T-helper 22 cell (primary cell): ENCODE data around the gene MAP3K6.
"Not testable (repeated sequence)": the region's sequence is repeated elsewhere in the genome, so short reads cannot be mapped to it uniquely, and the experiment has no call there.

ENCODE experiments used
- DNase-seq: peaks from one replicate; pipeline ENCODE4 v3.0.0-alpha.2; 2020; ENCODE audit warnings: low read depth

Gene MAP3K6, protein sequence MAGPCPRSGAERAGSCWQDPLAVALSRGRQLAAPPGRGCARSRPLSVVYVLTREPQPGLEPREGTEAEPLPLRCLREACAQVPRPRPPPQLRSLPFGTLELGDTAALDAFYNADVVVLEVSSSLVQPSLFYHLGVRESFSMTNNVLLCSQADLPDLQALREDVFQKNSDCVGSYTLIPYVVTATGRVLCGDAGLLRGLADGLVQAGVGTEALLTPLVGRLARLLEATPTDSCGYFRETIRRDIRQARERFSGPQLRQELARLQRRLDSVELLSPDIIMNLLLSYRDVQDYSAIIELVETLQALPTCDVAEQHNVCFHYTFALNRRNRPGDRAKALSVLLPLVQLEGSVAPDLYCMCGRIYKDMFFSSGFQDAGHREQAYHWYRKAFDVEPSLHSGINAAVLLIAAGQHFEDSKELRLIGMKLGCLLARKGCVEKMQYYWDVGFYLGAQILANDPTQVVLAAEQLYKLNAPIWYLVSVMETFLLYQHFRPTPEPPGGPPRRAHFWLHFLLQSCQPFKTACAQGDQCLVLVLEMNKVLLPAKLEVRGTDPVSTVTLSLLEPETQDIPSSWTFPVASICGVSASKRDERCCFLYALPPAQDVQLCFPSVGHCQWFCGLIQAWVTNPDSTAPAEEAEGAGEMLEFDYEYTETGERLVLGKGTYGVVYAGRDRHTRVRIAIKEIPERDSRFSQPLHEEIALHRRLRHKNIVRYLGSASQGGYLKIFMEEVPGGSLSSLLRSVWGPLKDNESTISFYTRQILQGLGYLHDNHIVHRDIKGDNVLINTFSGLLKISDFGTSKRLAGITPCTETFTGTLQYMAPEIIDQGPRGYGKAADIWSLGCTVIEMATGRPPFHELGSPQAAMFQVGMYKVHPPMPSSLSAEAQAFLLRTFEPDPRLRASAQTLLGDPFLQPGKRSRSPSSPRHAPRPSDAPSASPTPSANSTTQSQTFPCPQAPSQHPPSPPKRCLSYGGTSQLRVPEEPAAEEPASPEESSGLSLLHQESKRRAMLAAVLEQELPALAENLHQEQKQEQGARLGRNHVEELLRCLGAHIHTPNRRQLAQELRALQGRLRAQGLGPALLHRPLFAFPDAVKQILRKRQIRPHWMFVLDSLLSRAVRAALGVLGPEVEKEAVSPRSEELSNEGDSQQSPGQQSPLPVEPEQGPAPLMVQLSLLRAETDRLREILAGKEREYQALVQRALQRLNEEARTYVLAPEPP (N-terminal part only)

GRCh38 chr1:27366411-27367159 is at the start of gene MAP3K6:
MAP3K6 (minus strand) TSS chr1:27366961; CDS start chr1:27366597, 364 bp downstream.
- no peak for DNase-seq

DNA sequence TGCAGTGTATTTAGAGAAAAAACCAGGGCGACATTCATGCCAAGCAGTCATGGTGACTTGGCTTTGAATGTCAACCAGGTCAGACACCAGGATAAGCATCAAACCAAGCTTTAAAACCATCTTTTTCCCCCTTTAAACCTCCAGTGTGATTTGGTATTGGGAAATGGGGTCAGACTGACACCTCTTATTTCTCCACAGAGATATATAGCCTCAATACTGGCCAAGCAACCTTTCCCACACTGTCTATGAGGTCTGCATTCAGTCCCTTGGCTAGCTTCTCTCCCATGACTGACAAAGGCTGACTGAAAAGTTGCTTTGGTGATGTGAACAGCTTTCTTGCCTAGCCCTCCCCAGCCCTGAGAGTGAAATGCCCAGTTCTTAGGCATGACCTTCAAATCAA is 47.3 kb upstream of the MAP3K6 start:
- DNase-seq = no peak

DNA sequence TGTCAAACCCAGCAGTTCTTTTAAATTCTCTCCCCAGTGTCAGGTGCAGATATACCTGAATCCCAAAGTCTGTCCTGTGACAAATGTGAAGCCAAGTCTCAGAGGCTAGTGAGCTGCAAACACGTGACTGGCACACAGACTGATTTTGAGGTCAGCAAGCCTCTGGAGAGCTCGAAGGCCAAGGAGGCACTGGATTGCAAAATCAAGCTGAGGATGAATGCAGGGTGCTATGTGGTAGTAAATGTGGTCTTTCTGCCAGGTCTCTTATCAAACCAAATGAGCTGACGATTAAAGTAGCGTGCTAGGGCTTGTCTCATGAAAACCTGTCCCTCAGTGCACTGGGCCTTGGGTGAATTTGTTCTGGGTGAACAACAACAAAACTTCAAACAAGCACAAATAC is 46.2 kb upstream of the MAP3K6 start:
- no peak for DNase-seq

DNA sequence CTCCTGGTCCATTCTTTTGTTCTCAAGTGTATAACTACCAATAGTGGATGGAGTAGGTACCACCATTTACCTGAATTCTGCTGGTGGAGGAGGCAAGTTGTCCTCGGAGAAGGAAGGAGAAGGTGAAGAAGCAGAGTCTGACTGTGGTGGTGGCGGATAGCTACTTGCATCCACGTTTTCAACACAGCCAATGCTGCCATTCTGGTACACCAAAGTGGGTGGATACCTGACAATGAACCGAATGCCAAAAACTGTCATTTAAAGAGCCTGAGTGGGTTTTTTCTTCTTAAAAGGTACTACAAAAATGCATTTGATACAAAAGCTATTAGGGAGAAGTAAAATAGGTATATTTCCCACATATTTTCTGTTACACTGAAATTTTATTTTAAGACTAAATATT is 45.7 kb upstream of the MAP3K6 start:
- DNase-seq = no peak

DNA sequence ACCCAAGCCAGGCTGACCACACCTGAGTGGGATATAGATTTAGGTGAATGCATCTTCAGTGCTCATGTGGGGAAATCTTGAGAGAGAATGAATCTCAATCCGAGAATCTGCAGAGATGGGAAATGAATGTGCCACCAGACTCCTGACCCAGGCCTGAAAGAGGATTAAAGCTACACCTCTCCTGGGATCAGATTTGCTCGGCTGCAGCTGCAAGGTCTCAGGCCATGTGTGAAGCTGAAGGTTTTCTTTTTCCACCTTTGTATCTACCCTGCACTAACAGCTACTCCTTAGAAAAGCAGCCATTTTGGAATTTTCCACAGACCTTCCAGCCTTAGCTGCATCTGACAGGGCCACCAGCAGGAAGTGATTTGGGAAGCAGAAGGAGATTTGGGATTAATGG is 43.9 kb upstream of the MAP3K6 start:
- DNase-seq = no peak

- no peak for DNase-seq
Measured at GRCh38 chr1:27409669-27410068, 42.9 kb upstream of the MAP3K6 start.

- DNase-seq = no peak
Measured at GRCh38 chr1:27408151-27408550, 41.4 kb upstream of the MAP3K6 start.

DNA sequence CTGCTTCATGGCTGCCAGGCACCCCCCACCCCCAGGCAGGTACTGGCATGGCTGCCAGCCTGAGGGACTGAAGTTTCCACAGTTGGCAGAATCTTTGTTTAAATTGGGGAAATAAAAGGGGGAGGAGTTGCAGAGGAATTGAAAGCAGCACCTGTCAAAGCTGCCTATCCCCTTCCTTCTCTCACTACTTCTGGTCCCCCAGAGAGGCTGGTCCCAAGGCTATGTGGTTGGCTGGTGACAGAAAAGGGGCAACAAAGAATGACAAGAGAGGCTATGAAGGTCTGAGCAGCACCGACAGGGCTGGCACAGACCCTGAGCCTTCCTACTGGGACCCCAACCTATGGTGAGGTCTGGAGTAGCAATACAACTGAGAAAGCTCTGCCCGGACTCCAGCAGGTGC is 40.0 kb upstream of the MAP3K6 start:
- DNase-seq = not testable (repeated sequence)

DNA sequence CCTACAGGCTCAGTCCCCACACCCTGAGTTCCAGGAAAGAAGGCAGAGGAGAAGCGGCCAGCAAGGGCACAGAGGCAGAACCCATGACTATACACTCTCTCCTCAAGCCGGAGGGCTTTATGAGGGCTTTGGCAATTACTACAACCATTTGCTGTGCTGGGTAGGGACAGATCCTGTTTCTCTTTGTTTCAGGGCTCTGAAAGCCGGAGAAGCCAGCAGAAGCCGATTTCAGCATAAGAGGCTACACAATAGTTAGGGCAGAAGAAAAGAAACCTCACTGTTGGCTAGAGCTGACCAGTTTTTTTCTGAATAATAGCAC is 39.6 kb upstream of the MAP3K6 start:
- no peak for DNase-seq

GRCh38 chr1:27405598-27406361 is 39.0 kb upstream of the MAP3K6 start:
- DNase-seq = not testable (repeated sequence)

DNA sequence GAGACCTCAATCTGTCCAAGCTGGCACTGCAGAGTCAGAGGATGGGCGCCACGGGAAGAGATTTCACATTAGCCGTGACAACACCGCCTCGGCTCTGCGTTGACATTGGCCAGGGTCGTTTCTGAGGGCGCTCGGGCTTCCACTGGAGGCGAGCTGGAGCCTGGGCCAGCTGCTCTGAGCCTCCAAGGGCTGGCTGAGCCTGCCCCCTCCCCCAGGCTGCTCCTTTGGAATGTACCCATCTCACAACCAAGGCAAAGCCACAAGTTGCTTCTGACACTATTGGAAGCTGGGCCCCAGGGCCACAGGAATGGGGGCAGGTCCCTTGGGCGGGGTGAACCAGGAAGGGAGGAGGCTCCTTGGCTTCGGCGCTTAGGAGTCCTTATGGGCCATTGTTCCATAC is 38.3 kb upstream of the MAP3K6 start:
- DNase-seq = no peak

GRCh38 chr1:27403931-27404330 is 37.2 kb upstream of the MAP3K6 start:
- DNase-seq = no peak

DNA sequence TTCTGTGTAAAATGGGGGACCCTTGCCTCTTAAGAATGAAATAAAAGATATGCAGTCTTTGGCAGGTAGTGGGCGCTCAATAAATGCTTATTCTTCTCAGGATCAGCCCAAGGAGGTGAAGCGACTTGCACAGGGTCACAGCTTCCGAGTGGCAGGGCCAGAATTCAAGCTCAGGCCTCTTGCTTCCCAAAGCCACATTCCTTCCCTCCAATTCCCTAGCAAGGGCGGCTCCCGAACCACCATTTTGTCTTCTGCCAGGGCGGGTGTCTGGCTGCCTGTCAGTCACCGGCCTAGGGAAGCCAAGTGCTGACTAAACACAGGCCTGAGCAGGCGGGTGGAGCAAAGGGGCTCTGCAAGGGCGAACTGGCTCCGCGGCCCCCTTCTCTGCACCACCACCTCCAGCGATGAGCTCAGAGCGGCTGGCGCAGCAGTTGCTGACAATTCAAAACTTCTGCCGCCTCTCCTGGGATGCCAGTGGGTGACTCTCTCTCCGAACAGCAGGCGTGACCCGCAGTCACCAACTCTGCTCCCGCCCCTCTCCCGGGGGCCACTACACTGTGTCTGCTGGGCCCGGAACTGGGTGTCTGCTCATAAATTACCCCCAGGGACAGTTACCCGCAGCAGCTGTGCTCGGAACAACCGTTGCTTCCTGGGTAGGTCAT is 36.4 kb upstream of the MAP3K6 start:
- DNase-seq = no peak

DNA sequence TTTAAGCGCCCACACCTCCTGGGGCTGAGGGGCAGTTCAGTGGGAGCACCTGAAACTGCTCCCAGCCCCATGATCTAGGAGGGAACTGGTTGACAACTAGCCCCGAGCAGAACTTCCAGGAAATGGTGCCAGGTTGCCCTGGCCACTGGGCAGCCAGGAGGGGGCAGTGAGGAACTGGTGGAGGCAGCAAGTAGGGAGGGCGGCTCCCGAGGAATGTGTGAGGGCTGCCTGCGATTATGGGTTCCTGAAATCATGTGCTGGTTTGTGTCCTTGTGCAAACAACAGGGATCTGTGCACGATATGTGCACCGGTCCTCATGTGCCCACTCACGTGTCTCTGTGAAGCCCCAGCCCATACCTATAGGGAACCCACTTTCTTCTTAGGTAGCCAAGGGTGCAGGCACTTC is 35.6 kb upstream of the MAP3K6 start:
- no peak for DNase-seq

DNA sequence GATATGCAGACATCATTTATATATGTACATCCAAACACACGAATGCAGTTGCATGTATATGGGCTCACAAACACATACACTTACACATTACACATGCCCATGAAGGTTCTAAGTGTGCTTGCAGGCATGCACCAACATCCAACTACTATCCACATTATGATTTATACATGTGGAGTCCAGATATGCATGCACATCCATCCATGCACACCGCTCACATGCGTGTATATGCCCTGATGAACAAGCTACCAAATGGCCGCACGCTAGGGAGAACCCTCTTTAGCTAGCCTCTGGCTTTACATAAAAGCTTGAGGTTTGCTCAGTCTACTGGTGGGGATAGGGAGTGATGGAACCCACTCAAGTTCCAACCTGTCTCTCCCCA is 34.2 kb upstream of the MAP3K6 start:
- no peak for DNase-seq

- DNase-seq = no peak
Measured at GRCh38 chr1:27400082-27400962, 33.6 kb upstream of the MAP3K6 start.

DNA sequence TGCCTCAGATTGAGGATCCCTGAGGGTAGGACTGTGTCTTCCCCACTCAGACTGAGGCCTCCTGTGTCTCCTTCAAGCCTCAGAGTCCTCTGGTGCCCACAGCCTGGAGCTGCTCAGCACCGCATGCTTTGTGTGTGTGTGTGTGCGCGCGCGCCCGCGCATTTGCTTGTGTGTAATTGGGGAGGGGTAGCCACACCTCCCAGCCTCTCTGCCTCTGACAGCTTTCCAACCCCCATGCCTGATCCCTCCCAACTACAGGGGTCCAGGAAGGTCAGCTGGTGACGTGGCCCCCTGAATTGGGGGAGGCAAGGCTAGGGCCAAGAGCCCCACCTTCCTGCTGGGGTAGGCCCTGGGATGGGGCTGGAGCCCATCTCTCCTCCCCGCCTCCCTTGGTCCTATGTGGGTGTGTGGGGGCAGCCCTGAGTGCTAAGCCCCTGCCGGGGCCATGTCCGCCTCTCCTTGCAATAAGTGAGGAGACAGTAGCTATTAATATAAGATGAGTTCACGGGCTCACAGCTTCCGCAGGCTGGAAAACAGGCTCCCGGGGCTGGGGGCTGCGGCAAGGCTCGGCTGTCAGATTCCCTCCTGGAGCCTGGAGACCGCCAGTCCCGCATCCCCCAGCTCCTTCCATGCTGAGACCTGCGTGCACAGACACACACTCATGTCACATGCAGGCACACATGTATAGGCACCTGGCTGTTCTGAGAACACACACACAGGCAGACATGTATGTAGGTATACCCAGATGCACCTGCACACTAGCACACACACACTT is 32.7 kb upstream of the MAP3K6 start:
- no peak for DNase-seq

DNA sequence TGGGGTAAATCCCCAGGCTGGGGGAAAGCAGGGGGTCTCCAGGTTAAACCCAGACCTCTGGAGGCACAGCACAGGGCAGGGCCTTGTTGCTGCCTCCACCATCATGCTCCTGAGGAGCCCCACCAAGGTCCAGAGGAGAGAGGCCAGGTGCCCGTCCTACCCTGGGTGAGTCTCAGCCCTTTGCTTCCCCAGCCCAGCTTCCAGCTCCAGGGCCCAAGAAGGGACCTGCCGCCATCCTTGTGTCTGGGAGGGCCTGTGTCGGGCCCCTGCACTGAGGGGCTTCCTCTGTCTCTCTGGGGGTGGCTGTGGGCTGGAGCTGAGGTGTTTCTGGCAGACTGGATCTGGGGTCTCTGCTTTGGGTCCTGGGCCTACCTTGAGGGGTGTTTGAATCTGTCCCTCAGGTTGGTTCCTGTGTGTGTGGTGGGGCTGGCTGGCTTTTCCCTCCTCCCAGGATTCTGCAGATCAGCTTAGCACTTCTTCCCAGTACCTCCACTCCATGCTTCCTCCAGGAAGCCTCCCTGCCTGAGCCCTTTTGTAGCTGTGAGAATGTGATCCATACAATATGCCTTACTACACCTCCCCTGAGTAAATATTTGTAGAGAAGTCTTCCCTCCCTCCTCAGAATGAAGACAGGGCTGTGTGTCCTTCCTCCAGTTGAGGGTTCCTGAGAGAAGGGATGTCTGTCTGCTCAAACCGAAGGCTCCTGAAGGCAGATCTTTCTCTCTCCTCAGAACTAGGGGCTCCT is 31.8 kb upstream of the MAP3K6 start:
- no peak for DNase-seq
